Neuronal stem cell (in vitro differentiated cells): ENCODE results near the gene CD164L2.

Experiments
- DNase-seq: peaks from one replicate; pipeline ENCODE4 v3.0.0-alpha.2; 2013; ENCODE audit warnings: low spot score
- H2AFZ ChIP-seq: one replicate; pipeline ENCODE4 v1.6.1; 2013; ENCODE audit warnings: mild to moderate bottlenecking, low read length, inconsistent platforms
- H2AK5ac ChIP-seq: 2 replicates; pipeline ENCODE4 v1.6.1; 2013; ENCODE audit warnings: low read depth, mild to moderate bottlenecking, inconsistent platforms, low read length, moderate library complexity, mixed read lengths
- H2BK120ac ChIP-seq: 2 replicates; pipeline ENCODE4 v1.6.1; 2013; ENCODE audit warnings: low read depth, mild to moderate bottlenecking, inconsistent platforms, low read length, moderate library complexity, mixed read lengths
- H2BK12ac ChIP-seq: one replicate; pipeline ENCODE4 v1.6.1; 2013; ENCODE audit warnings: low read length, inconsistent platforms
- H2BK15ac ChIP-seq: 2 replicates; pipeline ENCODE4 v1.6.1; 2013; ENCODE audit warnings: mild to moderate bottlenecking, low read length, inconsistent platforms, mixed read lengths
- H2BK5ac ChIP-seq: one replicate; pipeline ENCODE4 v1.6.1; 2013; ENCODE audit warnings: inconsistent platforms, mild to moderate bottlenecking, low read length, moderate library complexity
- H3K14ac ChIP-seq: one replicate; pipeline ENCODE4 v1.6.1; 2013; ENCODE audit warnings: low read length, inconsistent platforms
- H3K18ac ChIP-seq: 2 replicates; pipeline ENCODE4 v1.6.1; 2013; ENCODE audit warnings: low read length, inconsistent platforms
- H3K23ac ChIP-seq: 2 replicates; pipeline ENCODE4 v1.6.1; 2013; ENCODE audit warnings: low read depth, mild to moderate bottlenecking, mixed read lengths, low read length, inconsistent platforms; ENCODE audit not compliant: poor library complexity
- H3K27ac ChIP-seq: replicated peaks from 3 replicates; pipeline ENCODE4 v1.5.1; 2013; ENCODE audit warnings: low read length, inconsistent platforms
- H3K27me3 ChIP-seq, 3 experiments: 2 replicates each; pipeline ENCODE4 v1.6.1; 2013; ENCODE audit warnings: low read length in 3 of 3, mild to moderate bottlenecking in 2 of 3, inconsistent platforms in 1 of 3, low read depth in 1 of 3, mixed read lengths in 1 of 3, moderate library complexity in 1 of 3; ENCODE audit not compliant: control insufficient read depth in 3 of 3, insufficient read depth in 3 of 3
- H3K36me3 ChIP-seq, 2 donors: replicated peaks in 1 of 2; 2 replicates each; pipeline ENCODE4 v1.6.1; 2013; ENCODE audit warnings: low read length in 2 of 2; ENCODE audit not compliant: control insufficient read depth in 2 of 2, insufficient read depth in 2 of 2
- H3K4ac ChIP-seq: 2 replicates; pipeline ENCODE4 v1.6.1; 2013; ENCODE audit warnings: inconsistent platforms, mild to moderate bottlenecking, low read length, moderate library complexity
- H3K4me1 ChIP-seq, 2 donors: 1 replicate in 1 of 2; 2 replicates in 1 of 2; pipeline ENCODE4 v1.6.1; 2013; ENCODE audit warnings: low read length in 2 of 2, low read depth in 1 of 2; ENCODE audit not compliant: control insufficient read depth in 2 of 2, insufficient read depth in 1 of 2
- H3K4me2 ChIP-seq: one replicate; pipeline ENCODE4 v1.6.1; 2013; ENCODE audit warnings: mild to moderate bottlenecking, low read length, inconsistent platforms; ENCODE audit not compliant: insufficient read depth, poor library complexity, severe bottlenecking
- H3K4me3 ChIP-seq, 2 donors: 2 replicates each; pipeline ENCODE4 v1.5.1; 2013; ENCODE audit warnings: low read length in 2 of 2, mild to moderate bottlenecking in 2 of 2, inconsistent platforms in 1 of 2, moderate library complexity in 1 of 2
- H3K79me1 ChIP-seq: one replicate; pipeline ENCODE4 v1.6.1; 2013; ENCODE audit warnings: low read depth, mild to moderate bottlenecking, inconsistent platforms, low read length, moderate library complexity
- H3K9ac ChIP-seq: one replicate; pipeline ENCODE4 v1.6.1; 2013; ENCODE audit warnings: mild to moderate bottlenecking, low read depth, low read length, inconsistent platforms; ENCODE audit not compliant: poor library complexity
- H3K9me3 ChIP-seq, 2 donors: replicated peaks in 1 of 2; 2 replicates each; pipeline versions ENCODE3 to v1.6.1; 2013; ENCODE audit warnings: low read length in 2 of 2, mild to moderate bottlenecking in 2 of 2, inconsistent platforms in 1 of 2, low read depth in 1 of 2, mixed read lengths in 1 of 2, moderate library complexity in 1 of 2; ENCODE audit not compliant: control insufficient read depth in 2 of 2, insufficient read depth in 1 of 2
- H4K8ac ChIP-seq: one replicate; pipeline ENCODE4 v1.6.1; 2013; ENCODE audit warnings: low read depth, mild to moderate bottlenecking, inconsistent platforms, low read length, moderate library complexity
- H4K91ac ChIP-seq: one replicate; pipeline ENCODE4 v1.6.1; 2013; ENCODE audit warnings: low read length, low read depth, mild to moderate bottlenecking, inconsistent platforms; ENCODE audit not compliant: poor library complexity
- WGBS, 2 donors: extraction: QIAGEN DNeasy Blood & Tissue Kit; methylation state at CpG; one replicate each; pipeline ENCODE4 v1.1.7; 2013; ENCODE audit warnings: missing lambda C conversion rate in 2 of 2, mixed read lengths in 1 of 2; ENCODE audit not compliant: insufficient read length in 2 of 2, insufficient replicate concordance in 1 of 2; ENCODE audit errors: extremely low coverage in 2 of 2; 5-methylcytosine and 5-hydroxymethylcytosine counted together

Gene CD164L2

DNA sequence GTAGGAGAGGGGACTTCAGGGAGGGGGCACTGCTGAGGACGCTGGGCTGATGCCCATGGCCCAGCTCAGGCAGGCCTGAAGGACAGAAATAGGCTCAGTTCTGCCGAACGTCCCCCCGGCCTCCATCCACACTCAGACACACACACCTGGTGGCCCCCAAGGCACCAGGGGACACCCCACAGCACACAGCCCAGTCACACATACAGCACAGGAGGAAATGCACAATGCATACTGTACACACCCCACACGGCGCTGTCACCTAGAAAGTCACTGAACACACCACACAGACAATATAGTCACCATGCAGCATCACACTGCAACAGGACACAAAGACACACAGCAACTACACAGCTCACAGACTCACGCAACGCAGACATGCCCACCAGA, 40.7 kb downstream of the CD164L2 start:
- Histone ChIP-seq H3K36me3 (peaks cover 0 to 3% of the 10 kb centered on the region in 2 donors), H3K14ac (peak overlapping the region; percentile 26), H3K4me1 (peaks cover 37 to 40% of the 10 kb centered on the region in 2 donors), H3K4ac (peak overlapping the region; percentile 57), H3K4me2 (no peak overlapping the region), H2AFZ (peak overlapping the region; percentile 72), H2AK5ac (peak overlapping the region; percentile 58), H3K4me3 (peak overlapping the region in 1 of 2 donors; percentile 69), H2BK12ac (peak overlapping the region; percentile 91), H3K9ac (peak overlapping the region; percentile 53), H2BK5ac (peak overlapping the region; percentile 27), H4K8ac (no peak overlapping the region), H2BK120ac (peak overlapping the region; percentile 10), H3K79me1 (no peaks in the 10 kb centered on the region), H3K27me3 (no peaks in the 10 kb centered on the region), H4K91ac (peak overlapping the region; percentile 47), H3K18ac (peak overlapping the region; percentile 92), H3K23ac (peak overlapping the region; percentile 80), H3K9me3 (no peaks in the 10 kb centered on the region), H3K27ac (no peak overlapping the region), H2BK15ac (peak overlapping the region; percentile 95)
- WGBS, 2 donors = no CpG with 5 or more reads among the region's 8 CpGs
- DNase-seq = no peak

DNA sequence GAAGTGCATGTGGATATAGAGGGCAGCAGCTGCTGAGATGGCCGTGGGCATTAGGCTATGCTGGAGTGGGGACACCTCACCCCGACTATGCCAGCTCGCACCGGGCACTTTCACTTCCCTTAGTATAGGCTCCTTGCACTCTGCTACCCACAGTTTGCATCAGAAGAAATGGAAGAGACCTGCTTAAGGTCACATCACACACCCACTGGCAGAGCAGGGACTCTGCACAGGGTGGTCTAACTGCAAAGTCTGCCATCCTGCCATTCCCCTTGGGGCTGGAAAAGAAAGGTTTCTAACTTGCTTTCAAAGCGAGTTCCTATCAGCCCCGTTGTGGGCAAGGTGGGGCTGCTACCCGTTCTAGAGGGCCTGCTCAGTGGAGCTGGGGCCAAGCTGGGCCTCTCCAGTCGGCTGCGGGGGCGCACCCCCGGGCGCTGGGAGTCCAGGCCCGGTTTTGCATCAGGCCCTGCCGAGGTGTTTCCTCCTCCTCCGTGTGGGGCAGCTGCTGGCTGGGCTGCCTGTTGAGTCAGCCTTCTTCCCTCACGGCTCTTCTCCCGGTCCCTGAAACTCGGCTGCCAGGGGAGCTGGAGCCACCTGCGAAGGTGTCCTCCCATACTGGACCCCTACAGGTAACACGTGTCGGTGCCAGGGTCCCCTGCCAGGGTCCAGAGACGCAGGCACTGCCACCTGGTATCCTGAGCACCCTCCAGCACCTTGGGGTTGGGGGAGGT, 41.4 kb downstream of the CD164L2 start, which contains the start of gene SYTL1:
TSS of gene SYTL1 (plus strand) at position 498 of the 728 bp plus-strand sequence. CDS start 3,313 bp downstream, outside the sequence.
- peak within 1 kb of the TSS; percentile 72 for H2AFZ ChIP-seq
- H3K4me2 ChIP-seq = peak within 1 kb of the TSS; percentile 63
- peak within 1 kb of the TSS; percentile 58 for H2AK5ac ChIP-seq
- peaks cover 37 to 40% of the 10 kb centered on the region in 2 donors for H3K4me1 ChIP-seq
- peak within 1 kb of the TSS; percentile 27 for H2BK5ac ChIP-seq
- H3K23ac ChIP-seq = peak within 1 kb of the TSS; percentile 80
- no peak for DNase-seq
- H3K79me1 ChIP-seq = no peaks in the 10 kb centered on the region
- H3K27me3 ChIP-seq = no peaks in the 10 kb centered on the region
- peak within 1 kb of the TSS; percentile 24 to 69 for H3K4me3 ChIP-seq
- no peak within 1 kb of the TSS for H4K8ac ChIP-seq
- H3K9me3 ChIP-seq = no peaks in the 10 kb centered on the region
- H3K14ac ChIP-seq = peak within 1 kb of the TSS; percentile 90
- peak within 1 kb of the TSS; percentile 95 for H2BK15ac ChIP-seq
- H3K18ac ChIP-seq = peak within 1 kb of the TSS; percentile 92
- no CpG with 5 or more reads among the region's 22 CpGs for WGBS, 2 donors
- peak within 1 kb of the TSS; percentile 53 for H3K9ac ChIP-seq
- H4K91ac ChIP-seq = peak within 1 kb of the TSS; percentile 47
- H2BK120ac ChIP-seq = peak within 1 kb of the TSS; percentile 10
- peak within 1 kb of the TSS; percentile 91 for H2BK12ac ChIP-seq
- H3K36me3 ChIP-seq = peaks cover 2 to 3% of the 10 kb centered on the region in 2 donors
- peak within 1 kb of the TSS; percentile 16 for H3K27ac ChIP-seq
- H3K4ac ChIP-seq = peak within 1 kb of the TSS; percentile 62

DNA sequence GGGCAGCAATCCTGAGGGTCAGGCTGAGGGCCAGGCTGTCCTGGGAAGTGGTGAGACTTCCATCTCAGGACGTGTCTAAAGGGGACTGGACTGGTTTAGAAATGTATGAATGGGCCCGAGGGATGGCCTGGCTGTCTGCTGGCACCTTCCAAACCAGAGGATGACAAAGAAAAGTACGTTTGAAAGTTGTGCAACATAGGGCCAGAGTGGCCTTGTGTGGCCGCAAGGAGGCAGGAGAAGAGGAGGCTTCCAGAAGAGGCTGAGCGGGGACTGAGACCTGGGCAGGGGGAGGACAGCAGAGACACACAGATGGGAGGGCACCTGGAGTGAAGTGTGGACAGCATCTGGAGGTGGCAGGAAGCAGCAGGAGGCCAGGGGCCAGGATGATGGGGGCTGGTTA, 43.9 kb downstream of the CD164L2 start:
- no peak overlapping the region for H3K4me2 ChIP-seq
- no peaks in the 10 kb centered on the region for H3K79me1 ChIP-seq
- H2BK5ac ChIP-seq = peak overlapping the region; percentile 79
- H3K14ac ChIP-seq = peak overlapping the region; percentile 78
- peaks cover 37 to 40% of the 10 kb centered on the region in 2 donors for H3K4me1 ChIP-seq
- peak overlapping the region; percentile 71 for H3K9ac ChIP-seq
- no peak overlapping the region for H4K8ac ChIP-seq
- H2BK120ac ChIP-seq = no peak overlapping the region
- H3K27ac ChIP-seq = peak overlapping the region; percentile 55
- H3K36me3 ChIP-seq = peaks cover 10 to 28% of the 10 kb centered on the region in 2 donors
- no peak for DNase-seq
- H4K91ac ChIP-seq = no peak overlapping the region
- H2AFZ ChIP-seq = peak overlapping the region; percentile 3
- H3K23ac ChIP-seq = peak overlapping the region; percentile 75
- H3K18ac ChIP-seq = peak overlapping the region; percentile 86
- no peaks in the 10 kb centered on the region for H3K9me3 ChIP-seq
- H2BK15ac ChIP-seq = peak overlapping the region; percentile 62
- no CpG with 5 or more reads among the region's 5 CpGs for WGBS, 2 donors
- H3K4ac ChIP-seq = peak overlapping the region; percentile 17
- peak overlapping the region; percentile 95 for H2AK5ac ChIP-seq
- no peaks in the 10 kb centered on the region for H3K27me3 ChIP-seq
- H3K4me3 ChIP-seq = no peak overlapping the region
- peak overlapping the region; percentile 85 for H2BK12ac ChIP-seq

DNA sequence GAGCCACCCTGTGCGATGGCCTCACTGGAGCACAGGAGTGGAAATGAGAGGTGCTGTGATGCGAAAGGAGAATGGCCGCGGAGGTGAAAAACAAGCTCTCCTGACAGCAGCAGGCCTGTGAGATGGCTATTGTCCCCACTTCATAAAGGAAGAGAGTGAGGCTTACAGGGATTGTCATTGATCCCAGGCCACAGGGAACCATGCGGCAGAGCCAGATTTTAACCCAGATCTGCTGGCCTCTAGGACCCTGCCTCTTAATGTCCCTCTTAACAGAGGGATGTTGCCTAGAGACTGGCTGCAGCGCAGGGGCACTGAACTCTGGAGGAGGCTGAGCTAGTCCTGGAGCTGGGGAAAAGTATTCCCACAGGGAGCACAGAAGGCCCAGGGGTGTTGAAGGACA, 44.4 kb downstream of the CD164L2 start:
- Histone ChIP-seq H2AK5ac (no peak overlapping the region), H3K4me2 (no peak overlapping the region), H2BK120ac (no peak overlapping the region), H4K8ac (no peak overlapping the region), H3K79me1 (no peaks in the 10 kb centered on the region), H3K27me3 (no peaks in the 10 kb centered on the region), H4K91ac (no peak overlapping the region), H2BK5ac (peak overlapping the region; percentile 79), H3K23ac (peak overlapping the region; percentile 44), H2BK15ac (no peak overlapping the region), H3K36me3 (peaks cover 14 to 33% of the 10 kb centered on the region in 2 donors), H2AFZ (peak overlapping the region; percentile 3), H3K4me1 (peaks cover 37 to 40% of the 10 kb centered on the region in 2 donors), H3K14ac (no peak overlapping the region), H2BK12ac (no peak overlapping the region), H3K18ac (no peak overlapping the region), H3K9ac (no peak overlapping the region), H3K4ac (no peak overlapping the region), H3K9me3 (no peaks in the 10 kb centered on the region), H3K4me3 (no peak overlapping the region), H3K27ac (peak overlapping the region; percentile 55)
- no peak for DNase-seq
- no CpG with 5 or more reads among the region's 6 CpGs for WGBS, 2 donors
